RWPE2 (cell line): Measurements from ENCODE around the gene GNRH2.

Experiments
- ATAC-seq: fragments of 200-7000 bp; cut with Tn5 transposase; 3 replicates; pipeline ENCODE4 v1.9.1; 2021; ENCODE audit warnings: low read depth
- DNase-seq: peaks from one replicate; pipeline ENCODE4 v3.0.0-alpha.2; 2020; ENCODE audit warnings: low spot score
- H3K27ac ChIP-seq: fragments of 450-650 bp; 2 replicates; pipeline ENCODE4 v1.5.1; 2017; ENCODE audit warnings: mild to moderate bottlenecking; ENCODE audit not compliant: poor library complexity, severe bottlenecking
- H3K27me3 ChIP-seq: fragments of 250-450 bp; sonication (Bioruptor Pico); 2 replicates; pipeline ENCODE4 v1.5.1; 2021; ENCODE audit warnings: mild to moderate bottlenecking, moderate library complexity; ENCODE audit not compliant: insufficient read depth, poor library complexity, severe bottlenecking
- H3K36me3 ChIP-seq: fragments of 250-450 bp; sonication (Bioruptor Pico); 2 replicates; pipeline ENCODE4 v1.5.1; 2020; ENCODE audit warnings: low read depth, mild to moderate bottlenecking, moderate library complexity
- H3K4me1 ChIP-seq: fragments of 250-450 bp; sonication (Bioruptor Pico); 2 replicates; pipeline ENCODE4 v1.5.1; 2021; ENCODE audit warnings: mild to moderate bottlenecking, moderate library complexity; ENCODE audit not compliant: insufficient read depth, poor library complexity, severe bottlenecking
- H3K4me3 ChIP-seq: fragments of 250-450 bp; sonication (Bioruptor Pico); 2 replicates; pipeline ENCODE4 v1.5.1; 2021; ENCODE audit warnings: mild to moderate bottlenecking, moderate library complexity; ENCODE audit not compliant: severe bottlenecking
- H3K9me3 ChIP-seq: fragments of 250-450 bp; sonication (Bioruptor Pico); 2 replicates; pipeline ENCODE4 v1.5.1; 2021; ENCODE audit warnings: mild to moderate bottlenecking, moderate library complexity; ENCODE audit not compliant: severe bottlenecking
- TF ChIP-seq, protein P1 (sequence below): fragments of 450-650 bp; IDR thresholded peaks from one replicate; pipeline ENCODE4 v1.5.1; 2017; ENCODE audit warnings: mild to moderate bottlenecking, moderate library complexity; ENCODE audit not compliant: poor library complexity, severe bottlenecking

GNRH2 gene

DNA sequence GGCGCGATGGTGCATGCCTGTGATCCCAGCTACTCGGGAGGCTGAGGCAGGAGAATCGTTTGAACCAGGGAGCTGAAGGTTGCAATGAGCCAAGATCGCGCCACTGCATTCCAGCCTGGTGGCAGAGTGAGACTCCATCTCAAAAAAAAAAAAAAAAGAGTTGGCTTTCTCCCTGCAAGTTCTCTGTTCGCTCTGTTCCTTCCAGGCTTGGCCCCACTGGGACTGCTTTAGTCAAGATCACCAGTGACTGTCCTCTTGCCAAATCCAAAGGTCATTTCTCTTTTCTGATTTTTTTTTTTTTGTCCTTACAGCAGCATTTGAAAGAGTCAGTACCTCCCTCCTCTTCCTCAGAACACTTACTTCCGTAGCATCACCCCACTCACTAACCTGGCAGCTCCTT lies 10.8 kb upstream of the GNRH2 start:
- DNase-seq (no peak), ATAC-seq (no peak)
- Histone ChIP-seq H3K27ac (no peak overlapping the region), H3K27me3 (no peaks in the 10 kb centered on the region), H3K4me1 (no peaks in the 10 kb centered on the region), H3K9me3 (no peaks in the 10 kb centered on the region), H3K36me3 (peaks cover 28% of the 10 kb centered on the region), H3K4me3 (no peak overlapping the region)
- TF ChIP-seq, protein P1, sequence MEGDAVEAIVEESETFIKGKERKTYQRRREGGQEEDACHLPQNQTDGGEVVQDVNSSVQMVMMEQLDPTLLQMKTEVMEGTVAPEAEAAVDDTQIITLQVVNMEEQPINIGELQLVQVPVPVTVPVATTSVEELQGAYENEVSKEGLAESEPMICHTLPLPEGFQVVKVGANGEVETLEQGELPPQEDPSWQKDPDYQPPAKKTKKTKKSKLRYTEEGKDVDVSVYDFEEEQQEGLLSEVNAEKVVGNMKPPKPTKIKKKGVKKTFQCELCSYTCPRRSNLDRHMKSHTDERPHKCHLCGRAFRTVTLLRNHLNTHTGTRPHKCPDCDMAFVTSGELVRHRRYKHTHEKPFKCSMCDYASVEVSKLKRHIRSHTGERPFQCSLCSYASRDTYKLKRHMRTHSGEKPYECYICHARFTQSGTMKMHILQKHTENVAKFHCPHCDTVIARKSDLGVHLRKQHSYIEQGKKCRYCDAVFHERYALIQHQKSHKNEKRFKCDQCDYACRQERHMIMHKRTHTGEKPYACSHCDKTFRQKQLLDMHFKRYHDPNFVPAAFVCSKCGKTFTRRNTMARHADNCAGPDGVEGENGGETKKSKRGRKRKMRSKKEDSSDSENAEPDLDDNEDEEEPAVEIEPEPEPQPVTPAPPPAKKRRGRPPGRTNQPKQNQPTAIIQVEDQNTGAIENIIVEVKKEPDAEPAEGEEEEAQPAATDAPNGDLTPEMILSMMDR: no peak

DNA sequence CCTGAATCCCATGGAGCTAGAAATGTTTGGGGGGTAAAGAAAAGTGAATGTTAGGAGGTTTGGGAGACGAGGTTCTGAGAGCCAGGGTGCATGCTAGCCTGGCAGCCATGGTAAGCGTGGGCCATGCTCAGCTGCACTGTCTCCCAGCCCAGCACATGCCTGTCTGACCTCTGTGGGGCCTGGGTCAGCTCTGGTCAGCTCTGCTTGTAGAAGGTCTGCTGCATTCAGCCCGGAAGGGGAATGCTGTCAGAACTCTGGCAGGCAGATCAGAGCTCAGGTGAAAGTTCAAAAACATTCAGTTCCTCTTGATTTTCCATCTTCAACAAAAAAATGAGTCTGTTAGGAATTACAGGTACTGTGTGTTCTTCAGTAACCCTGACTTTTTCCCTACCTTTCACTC lies 5.8 kb upstream of the GNRH2 start:
- no peak overlapping the region for H3K4me3 ChIP-seq
- DNase-seq (no peak), ATAC-seq (no peak)
- H3K9me3 ChIP-seq: no peaks in the 10 kb centered on the region
- H3K27ac ChIP-seq: no peak overlapping the region
- no peaks in the 10 kb centered on the region for H3K4me1 ChIP-seq
- peaks cover 19% of the 10 kb centered on the region; the same call in 1 of the 2 replicates for H3K36me3 ChIP-seq
- TF ChIP-seq, protein P1: no peak
- no peaks in the 10 kb centered on the region for H3K27me3 ChIP-seq

DNA sequence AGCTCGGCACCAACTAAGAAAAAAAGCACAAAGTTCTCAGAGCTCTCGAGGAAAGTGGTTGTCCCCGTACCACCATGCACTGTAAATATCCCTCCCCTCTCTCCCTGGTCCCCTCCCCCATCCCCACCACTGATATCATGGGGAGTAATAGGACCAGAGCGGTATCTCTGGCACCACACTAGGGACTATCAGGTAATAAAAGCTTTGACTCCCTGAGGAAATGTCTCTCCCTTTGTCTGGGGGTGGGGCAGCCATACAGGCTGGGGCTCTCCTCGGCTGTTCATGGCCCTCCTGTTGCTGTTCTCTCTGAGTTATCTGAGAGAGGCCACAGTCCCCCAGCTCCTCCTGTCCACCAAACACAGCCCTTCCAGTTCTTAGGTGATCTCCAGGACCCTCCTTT lies 5.0 kb upstream of the GNRH2 start:
- Histone ChIP-seq H3K36me3 (peaks cover 19% of the 10 kb centered on the region; the same call in 1 of the 2 replicates), H3K27ac (no peak overlapping the region), H3K4me1 (no peaks in the 10 kb centered on the region), H3K4me3 (no peak overlapping the region), H3K27me3 (no peaks in the 10 kb centered on the region), H3K9me3 (no peaks in the 10 kb centered on the region)
- ATAC-seq: no peak
- TF ChIP-seq, protein P1: no peak
- DNase-seq: no peak

DNA sequence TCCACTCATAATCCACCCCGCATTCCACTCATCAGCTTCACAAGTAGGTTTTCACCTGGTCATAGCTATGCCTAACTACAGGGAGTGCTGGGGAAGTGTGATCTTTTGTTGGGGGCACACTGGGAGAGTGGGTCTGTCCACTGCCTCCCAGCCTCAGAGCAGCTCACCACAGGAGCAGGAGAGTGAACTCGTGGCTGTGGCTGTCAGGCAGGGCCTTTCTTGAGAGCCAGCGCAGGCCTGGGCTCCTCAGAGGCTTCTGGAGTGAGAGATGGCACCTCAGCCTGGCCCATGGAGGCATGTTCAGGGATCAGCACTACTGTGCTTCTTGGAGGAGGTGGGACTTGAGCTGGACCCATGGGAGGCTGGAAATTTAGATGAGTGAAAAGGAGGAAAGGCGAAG lies 4.0 kb upstream of the GNRH2 start:
- Histone ChIP-seq H3K9me3 (no peaks in the 10 kb centered on the region), H3K36me3 (peaks cover 18% of the 10 kb centered on the region; the same call in 1 of the 2 replicates), H3K4me3 (no peak overlapping the region), H3K27ac (no peak overlapping the region), H3K27me3 (no peaks in the 10 kb centered on the region), H3K4me1 (no peaks in the 10 kb centered on the region)
- no peak for ATAC-seq
- TF ChIP-seq, protein P1: no peak
- no peak for DNase-seq

DNA sequence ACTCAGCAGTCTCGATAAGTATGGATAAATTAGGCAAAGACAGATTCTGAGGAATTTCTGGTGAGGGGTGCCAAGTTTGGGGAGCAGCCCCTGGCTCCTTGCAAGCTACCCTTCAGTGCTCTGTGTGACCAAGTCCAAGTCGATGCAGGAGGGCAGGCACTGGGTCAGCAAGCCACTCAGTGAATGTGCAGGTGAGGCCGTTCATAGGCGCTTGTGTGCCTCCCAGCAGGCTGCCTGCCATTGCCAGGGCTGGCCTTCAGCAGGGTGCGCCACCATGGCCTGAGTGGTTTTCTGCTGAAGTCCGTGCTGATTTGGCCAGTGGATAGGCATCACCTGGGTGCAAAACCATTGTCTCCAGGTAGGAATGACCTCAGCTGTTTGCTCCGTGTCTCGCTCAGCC lies 3.3 kb upstream of the GNRH2 start:
- no peak overlapping the region for H3K27ac ChIP-seq
- no peak for ATAC-seq

More for the DNA sequence above, 3.3 kb upstream of the GNRH2 start:
- H3K27me3 ChIP-seq: no peaks in the 10 kb centered on the region
- no peaks in the 10 kb centered on the region for H3K4me1 ChIP-seq
- no peaks in the 10 kb centered on the region for H3K9me3 ChIP-seq
- no peak for DNase-seq
- no peak overlapping the region for H3K4me3 ChIP-seq
- TF ChIP-seq, protein P1: no peak
- peaks cover 12% of the 10 kb centered on the region; the same call in 1 of the 2 replicates for H3K36me3 ChIP-seq
